Measurements from ENCODE around the gene RASAL1.

Gene RASAL1

DNA sequence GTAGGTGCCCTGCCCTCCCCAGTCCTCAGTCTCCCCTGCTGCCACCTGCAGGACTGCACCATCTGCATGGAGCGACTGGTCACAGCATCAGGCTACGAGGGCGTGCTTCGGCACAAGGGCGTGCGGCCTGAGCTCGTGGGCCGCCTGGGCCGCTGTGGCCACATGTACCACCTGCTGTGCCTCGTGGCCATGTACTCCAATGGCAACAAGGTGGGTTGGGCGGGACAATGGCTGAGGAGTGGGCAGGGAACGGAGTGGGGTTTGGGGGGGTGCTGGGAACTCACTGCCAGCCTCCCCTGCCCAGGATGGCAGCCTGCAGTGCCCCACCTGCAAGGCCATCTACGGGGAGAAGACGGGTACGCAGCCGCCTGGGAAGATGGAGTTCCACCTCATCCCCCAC is 40.8 kb downstream of the RASAL1 start:
- no peak for DNase-seq

DNA sequence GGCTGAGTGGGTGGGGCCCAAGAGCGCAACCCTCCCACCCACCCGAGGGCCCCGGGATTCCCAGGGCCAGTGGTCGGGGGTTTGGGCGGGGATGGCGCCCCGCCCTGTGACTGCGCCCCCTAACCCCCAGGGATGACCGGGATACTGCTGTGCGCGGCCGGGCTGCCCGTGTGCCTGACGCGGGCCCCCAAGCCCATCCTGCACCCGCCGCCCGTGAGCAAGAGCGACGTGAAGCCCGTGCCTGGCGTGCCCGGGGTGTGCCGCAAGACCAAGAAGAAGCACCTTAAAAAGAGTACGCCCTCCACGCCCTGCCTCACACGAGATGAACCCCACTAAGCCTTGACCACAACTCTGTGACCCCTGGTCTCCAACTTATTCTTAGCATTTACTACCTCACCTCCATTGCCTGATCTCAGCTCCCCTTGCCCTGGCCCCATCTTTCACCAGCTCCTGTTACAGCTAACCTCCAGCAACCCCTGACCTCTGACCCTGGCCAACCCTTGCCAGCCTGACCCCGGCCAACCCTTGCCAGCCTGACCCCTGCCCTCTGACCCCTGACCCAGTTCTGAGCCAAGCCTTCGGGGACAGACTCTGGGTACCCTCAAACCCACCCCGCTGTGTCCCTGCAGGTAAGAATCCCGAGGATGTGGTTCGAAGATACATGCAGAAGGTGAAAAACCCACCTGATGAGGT is 42.0 kb downstream of the RASAL1 start:
- no peak for DNase-seq

- no peak for DNase-seq
These were observed 42.8 kb downstream of the RASAL1 start for GRCh38 chr12:113092607-113093408.

GRCh38 chr12:113091506-113091905 is 44.1 kb downstream of the RASAL1 start:
- no peak for DNase-seq

- DNase-seq = no peak
These were observed 44.8 kb downstream of the RASAL1 start for GRCh38 chr12:113090740-113091139.

GRCh38 chr12:113089839-113090238 is 45.7 kb downstream of the RASAL1 start:
- no peak for DNase-seq

- DNase-seq = peak; percentile 67
These were observed 46.4 kb downstream of the RASAL1 start for GRCh38 chr12:113088971-113089756.

- DNase-seq = no peak
These were observed 47.5 kb downstream of the RASAL1 start for GRCh38 chr12:113088037-113088436.

- no peak for DNase-seq
These were observed 48.4 kb downstream of the RASAL1 start for GRCh38 chr12:113087193-113087592.

GRCh38 chr12:113086249-113087164 is 49.1 kb downstream of the RASAL1 start:
- peak; percentile 52 for DNase-seq

DNA sequence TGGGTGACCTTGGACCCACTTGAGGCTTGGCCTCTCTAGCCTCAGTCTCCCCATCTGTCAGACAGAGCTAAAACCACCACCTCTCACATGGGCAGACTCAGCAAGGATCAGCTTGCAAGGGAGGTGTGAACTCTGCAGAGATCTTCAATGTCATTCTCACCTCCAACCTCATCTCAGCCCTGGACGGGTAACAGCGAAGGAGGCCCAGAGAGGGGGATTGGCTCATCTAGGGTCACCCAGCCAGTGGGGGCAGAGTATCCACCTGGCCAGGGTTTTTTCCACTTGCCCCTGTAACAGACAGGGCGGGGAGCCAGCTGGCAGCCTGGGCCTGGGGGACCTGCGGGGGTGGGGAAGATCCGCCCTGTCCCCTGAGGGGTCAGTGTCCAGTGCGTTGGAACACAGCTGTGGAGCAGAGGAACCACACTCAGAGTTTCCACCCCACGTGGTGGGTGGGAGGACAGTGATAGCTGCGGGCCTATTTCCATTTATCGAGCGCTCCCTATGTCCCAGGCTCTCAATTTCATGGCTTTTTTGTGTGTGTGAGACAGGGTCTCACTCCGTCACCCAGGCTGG is 51.6 kb downstream of the RASAL1 start:
- no peak for DNase-seq

- no peak for DNase-seq
These were observed 52.9 kb downstream of the RASAL1 start for GRCh38 chr12:113082486-113083148.

- no peak for DNase-seq
These were observed 53.7 kb downstream of the RASAL1 start for GRCh38 chr12:113081873-113082272.

GRCh38 chr12:113077859-113078255 is 57.7 kb downstream of the RASAL1 start:
- no peak for DNase-seq

DNA sequence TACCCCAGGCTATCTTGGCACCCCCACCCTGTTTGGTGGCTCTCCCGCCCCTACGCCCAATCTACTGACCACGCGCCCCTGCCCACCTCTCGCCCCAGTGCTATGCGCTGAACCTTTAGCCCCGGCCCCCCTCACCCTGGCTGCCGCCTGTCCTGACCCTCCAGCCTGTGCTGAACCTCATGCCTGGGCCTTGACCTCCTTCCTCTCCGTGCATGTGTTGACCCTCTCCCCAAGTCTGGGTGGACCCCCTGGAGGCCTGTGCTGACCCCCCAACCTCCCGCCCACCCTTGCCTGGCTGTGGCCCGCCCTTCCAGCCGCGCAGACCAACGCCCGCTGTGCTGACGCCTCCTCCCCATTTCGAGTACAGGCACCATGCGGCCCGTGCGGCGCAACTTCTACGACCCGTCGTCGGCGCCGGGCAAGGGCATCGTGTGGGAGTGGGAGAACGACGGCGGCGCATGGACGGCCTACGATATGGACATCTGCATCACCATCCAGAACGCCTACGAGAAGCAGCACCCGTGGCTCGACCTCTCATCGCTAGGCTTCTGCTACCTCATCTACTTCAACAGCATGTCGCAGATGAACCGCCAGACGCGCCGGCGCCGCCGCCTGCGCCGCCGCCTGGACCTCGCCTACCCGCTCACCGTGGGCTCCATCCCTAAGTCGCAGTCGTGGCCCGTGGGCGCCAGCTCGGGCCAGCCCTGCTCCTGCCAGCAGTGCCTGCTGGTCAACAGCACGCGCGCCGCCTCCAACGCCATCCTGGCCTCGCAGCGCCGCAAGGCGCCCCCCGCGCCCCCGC is 58.3 kb downstream of the RASAL1 start:
- no peak for DNase-seq

GRCh38 chr12:113075137-113075683 is 60.4 kb downstream of the RASAL1 start:
- DNase-seq = no peak

DNA sequence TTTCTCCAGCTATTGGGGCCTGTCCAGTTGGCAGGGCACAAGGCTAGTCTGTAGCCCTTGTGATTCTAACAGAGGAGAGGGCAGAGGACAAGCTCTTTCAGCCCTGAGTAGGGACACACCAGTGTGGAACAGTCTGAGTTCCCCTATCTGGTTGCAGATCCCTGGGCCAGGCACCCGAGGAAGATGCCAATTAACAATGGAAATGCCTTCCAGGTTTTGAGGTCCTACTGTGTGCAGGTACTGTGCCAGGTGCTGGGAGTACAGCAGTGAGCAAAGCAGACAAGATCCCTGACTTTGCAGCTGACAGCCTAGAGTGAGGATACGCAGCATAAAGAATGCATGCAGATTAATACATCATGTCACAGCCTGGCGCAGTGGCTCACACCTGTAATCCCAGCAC is 62.0 kb downstream of the RASAL1 start:
- no peak for DNase-seq

GRCh38 chr12:113072136-113072535 is 63.4 kb downstream of the RASAL1 start:
- DNase-seq = no peak

DNA sequence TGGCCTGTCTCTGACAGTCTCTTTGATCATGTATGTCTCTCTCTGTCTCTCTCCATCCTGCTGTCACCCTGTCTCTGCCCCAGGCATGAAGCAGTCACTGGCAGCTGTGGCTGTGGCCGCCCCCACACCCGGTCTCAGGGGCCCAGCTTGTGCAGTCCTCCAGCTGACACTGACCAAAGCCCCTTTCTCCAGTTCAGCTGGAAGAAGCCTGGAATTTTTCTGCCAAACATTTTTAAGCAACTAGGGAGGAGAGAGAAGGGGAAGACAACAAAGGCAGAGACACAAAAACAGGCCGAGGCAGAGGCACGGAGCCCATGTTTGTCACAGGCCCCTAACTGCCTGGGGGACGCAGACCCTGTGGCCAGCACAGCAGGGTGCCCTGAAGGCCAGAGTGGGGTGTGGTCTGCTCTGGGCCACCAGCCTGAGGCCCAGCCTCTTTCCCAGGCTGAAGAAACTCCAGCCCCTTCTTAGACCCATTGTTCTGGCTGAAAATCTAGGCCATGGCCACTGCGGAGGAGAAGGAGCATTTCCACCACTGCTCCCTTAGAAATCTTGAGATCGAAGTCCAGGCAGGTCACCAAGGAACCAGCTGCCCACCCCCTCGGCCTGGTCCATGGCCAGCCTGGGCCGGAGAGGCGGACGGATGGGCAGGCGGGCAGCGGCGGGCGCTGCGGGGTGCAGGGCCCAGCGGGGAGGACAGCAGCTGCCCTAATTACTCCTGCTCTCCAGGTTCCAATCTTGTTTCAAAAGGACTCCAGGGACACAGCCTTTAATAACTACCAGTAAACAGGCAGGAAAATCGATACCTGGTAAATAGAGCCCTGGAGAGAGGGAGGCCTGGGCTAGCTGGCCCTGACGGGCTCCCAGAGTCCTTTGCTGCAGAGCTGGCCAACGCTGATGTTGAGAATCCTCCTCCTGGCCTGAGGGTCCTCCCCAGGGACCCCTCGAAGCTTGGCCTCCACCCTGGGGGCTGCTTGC is 64.1 kb downstream of the RASAL1 start:
- DNase-seq = no peak
